IPS DF 6.9 (cell line): ENCODE measurements around the gene SKI.

ENCODE experiments used
- DNase-seq: peaks from one replicate; pipeline ENCODE4 v3.0.0-alpha.2; 2013; ENCODE audit warnings: low read depth, low spot score
- H3K27ac ChIP-seq: one replicate; pipeline ENCODE4 v1.5.1; 2013; ENCODE audit warnings: low read length, control low read depth
- H3K27me3 ChIP-seq: 2 replicates; pipeline ENCODE4 v1.6.1; 2013; ENCODE audit warnings: mild to moderate bottlenecking, low read length; ENCODE audit not compliant: control insufficient read depth, insufficient read depth
- H3K36me3 ChIP-seq: 2 replicates; pipeline ENCODE4 v1.6.1; 2013; ENCODE audit warnings: low read length; ENCODE audit not compliant: control insufficient read depth, insufficient read depth
- H3K4me1 ChIP-seq: 2 replicates; pipeline ENCODE4 v1.6.1; 2013; ENCODE audit warnings: low read length; ENCODE audit not compliant: control insufficient read depth, insufficient read depth
- H3K4me3 ChIP-seq: 2 replicates; pipeline ENCODE4 v1.5.1; 2013; ENCODE audit warnings: mild to moderate bottlenecking, low read length
- H3K9me3 ChIP-seq: 2 replicates; pipeline ENCODE4 v1.6.1; 2013; ENCODE audit warnings: low read length, inconsistent platforms; ENCODE audit not compliant: control insufficient read depth, insufficient read depth
- WGBS: extraction: QIAGEN DNeasy Blood & Tissue Kit; methylation state at CpG from one replicate; pipeline ENCODE4 v1.1.7; 2013; ENCODE audit warnings: mixed read lengths, missing lambda C conversion rate; ENCODE audit not compliant: insufficient read length, insufficient coverage; 5-methylcytosine and 5-hydroxymethylcytosine counted together

SKI gene

DNA sequence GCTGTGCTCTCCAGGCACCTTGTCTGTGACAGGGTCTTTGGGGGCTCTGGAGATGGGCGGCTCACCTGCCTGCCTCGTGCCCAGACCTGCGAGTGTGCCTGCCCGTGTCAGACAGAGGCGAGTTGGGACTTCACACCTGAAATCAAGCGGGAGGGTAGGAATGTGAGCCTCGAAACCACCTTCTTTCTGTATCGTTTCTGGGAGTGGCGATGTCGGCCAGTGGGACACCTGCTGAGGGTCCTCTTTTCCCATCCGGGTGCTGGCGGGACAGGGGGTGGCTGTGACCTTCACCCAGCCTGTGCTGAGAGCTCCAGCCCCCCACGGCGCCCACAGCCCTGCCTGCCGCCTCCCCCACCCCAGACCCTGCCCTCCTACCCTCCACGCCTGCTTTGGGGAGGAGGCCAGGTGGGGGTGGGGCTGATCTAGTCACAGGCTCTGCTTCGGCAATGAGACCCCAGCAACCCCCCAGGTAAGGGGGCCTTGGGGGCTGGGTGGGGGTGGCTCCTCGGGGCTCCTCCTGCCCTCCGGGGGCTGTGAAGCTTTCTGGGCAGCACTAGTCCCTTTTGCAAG, 17.9 kb upstream of the SKI start:
- Histone ChIP-seq H3K9me3 (no peaks in the 10 kb centered on the region), H3K4me1 (peaks cover 9% of the 10 kb centered on the region), H3K27me3 (no peaks in the 10 kb centered on the region), H3K4me3 (no peak overlapping the region), H3K27ac (no peak overlapping the region), H3K36me3 (no peaks in the 10 kb centered on the region; the same call in 1 of the 2 replicates)
- no CpG with 5 or more reads among the region's 19 CpGs for WGBS
- DNase-seq, result no peak

DNA sequence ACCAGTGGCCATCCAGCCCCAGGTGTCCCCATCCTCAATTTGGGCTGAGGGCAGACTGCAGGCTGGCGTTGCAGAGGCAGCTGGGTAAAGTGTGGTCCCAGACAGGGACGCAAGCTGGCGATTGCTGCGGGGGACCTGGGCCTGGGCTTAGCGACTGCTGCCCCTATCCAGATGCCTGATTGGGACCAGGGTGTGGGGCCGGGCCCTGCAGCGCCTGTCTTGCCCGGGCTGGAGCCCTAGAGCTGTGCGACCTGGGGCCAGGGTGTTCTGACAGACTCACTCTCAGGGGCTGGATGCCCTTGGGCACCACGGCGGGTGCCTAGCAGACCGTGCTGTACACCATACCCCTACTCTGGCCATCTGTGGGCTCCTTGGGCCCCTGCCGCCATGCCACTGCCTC, 17.3 kb upstream of the SKI start:
- H3K27me3 ChIP-seq, result no peaks in the 10 kb centered on the region
- no peaks in the 10 kb centered on the region for H3K9me3 ChIP-seq
- no peaks in the 10 kb centered on the region; the same call in 1 of the 2 replicates for H3K36me3 ChIP-seq
- peaks cover 9% of the 10 kb centered on the region for H3K4me1 ChIP-seq
- WGBS, result no CpG with 5 or more reads among the region's 13 CpGs
- no peak for DNase-seq
- no peak overlapping the region for H3K4me3 ChIP-seq
- no peak overlapping the region for H3K27ac ChIP-seq

DNA sequence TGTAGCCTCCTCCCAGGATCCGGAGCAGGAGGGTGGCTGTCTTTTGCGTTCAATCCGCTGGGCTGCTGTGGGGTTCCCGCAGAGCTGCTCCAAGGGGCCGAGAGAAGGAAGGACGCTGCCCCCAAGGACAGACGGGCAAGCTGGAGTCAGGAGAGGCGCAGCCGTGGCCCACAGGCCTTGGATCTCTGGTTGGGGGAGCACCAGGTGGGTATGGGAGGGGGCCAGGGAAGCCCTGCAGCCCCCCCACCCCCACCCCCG, 15.9 kb upstream of the SKI start:
- WGBS, result no CpG with 5 or more reads among the region's 10 CpGs
- peaks cover 9% of the 10 kb centered on the region for H3K4me1 ChIP-seq
- H3K27me3 ChIP-seq, result no peaks in the 10 kb centered on the region

DNA sequence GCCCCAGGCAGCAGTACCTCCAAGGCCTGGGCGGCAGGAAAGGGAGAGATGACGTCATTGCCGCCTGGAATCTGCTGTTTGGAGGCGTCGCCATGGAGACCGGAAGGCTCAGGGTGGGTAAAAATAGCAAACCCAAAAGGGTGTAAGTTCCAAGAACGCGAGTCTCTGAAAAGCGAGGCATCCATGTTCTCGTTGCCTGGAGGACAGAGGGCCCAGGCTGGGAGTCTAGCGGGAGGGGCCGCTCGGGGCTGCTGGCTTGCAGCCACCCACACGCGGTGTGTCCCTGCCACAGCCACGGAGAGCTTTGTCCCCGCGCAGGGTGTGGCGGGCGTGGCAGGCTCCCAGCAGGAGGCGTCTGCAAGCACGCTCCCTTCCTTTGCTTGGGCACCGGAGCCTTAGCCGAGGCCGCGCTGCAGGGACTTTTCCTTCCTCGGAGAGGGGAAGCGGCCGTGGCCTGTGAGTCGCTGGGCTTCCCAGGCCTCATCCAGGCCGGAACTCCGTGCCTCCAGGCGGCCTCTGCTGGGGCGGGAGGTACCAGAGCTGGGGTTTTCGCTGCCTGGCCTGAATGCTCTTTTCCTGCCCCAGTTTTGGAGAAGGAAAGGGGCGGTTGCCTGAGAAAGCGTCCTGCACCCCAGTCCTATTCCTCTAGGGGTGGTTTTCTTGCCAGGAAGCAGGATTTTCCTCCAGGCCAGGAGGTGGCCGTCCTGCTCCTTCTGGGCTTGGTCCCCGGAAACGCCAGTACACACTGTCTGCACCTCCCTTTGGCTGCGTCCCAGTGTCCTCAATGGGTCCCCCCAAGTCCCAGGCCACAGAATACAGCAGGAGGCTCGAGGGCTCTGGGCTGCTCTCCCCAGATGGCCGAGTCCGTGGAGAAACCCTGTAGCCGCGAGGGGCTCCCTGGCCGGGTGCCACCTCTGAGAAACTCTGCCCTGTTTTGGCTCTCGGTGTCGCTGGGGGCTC, 15.3 kb upstream of the SKI start:
- Histone ChIP-seq H3K27me3 (no peaks in the 10 kb centered on the region), H3K36me3 (no peaks in the 10 kb centered on the region; the same call in 1 of the 2 replicates), H3K4me3 (peak overlapping the region; percentile 26; the same call in 1 of the 2 replicates), H3K9me3 (no peaks in the 10 kb centered on the region), H3K27ac (no peak overlapping the region), H3K4me1 (peaks cover 9% of the 10 kb centered on the region)
- no CpG with 5 or more reads among the region's 49 CpGs for WGBS
- DNase-seq, result no peak

More for the DNA sequence above, 15.9 kb upstream of the SKI start:
- Histone ChIP-seq H3K4me3 (peak overlapping the region; percentile 1; the same call in 1 of the 2 replicates), H3K27ac (no peak overlapping the region), H3K36me3 (no peaks in the 10 kb centered on the region; the same call in 1 of the 2 replicates), H3K9me3 (no peaks in the 10 kb centered on the region)
- no peak for DNase-seq

DNA sequence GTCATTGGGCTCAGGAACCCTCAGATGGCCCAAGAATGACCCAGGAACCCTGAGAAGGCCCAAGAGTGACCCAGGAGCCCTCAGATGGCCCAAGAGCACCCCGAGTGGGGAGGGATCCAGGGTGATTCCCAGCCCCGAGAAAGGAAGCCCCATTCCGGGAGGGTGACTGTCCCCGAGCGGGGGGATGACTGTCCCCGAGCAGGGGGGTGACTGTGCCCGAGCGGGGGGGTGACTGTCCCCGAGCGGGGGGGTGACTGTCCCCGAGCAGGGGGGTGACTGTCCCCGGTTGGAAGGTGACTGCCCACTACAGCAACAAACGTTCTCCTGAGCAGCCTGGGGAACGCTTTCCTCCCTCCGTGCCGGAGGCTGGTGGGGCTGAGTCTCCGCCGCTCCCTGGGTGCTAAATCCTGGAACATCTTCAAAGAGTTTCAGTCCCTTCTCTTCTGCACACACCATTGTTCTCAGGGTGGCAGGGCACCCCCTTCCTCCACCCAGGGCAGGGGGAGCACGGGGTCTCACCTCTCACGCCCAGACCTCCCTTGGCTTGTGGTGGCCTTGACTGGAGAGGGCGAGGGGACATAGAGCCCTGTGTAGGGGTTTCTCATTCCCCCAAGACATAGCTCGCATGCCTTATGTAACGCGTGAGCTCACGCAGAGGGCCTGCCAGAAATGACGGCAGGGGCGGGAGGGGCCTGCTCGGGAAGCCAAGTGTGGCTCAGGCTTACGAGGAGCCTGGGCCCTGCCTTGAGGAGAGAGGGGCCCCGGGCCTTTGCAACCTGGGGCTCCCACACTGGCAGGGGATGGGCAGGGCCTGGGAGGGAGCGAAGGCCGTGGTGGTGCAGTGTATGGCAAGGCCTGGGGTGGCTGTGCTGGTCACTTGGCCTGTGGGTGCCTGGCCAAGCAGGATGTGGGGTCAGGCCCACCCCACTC, 14.3 kb upstream of the SKI start:
- Histone ChIP-seq H3K27ac (no peak overlapping the region), H3K9me3 (no peaks in the 10 kb centered on the region), H3K27me3 (no peaks in the 10 kb centered on the region), H3K36me3 (no peaks in the 10 kb centered on the region; the same call in 1 of the 2 replicates), H3K4me3 (no peak overlapping the region), H3K4me1 (peaks cover 9% of the 10 kb centered on the region)
- DNase-seq, result no peak
- WGBS, result no CpG with 5 or more reads among the region's 32 CpGs

DNA sequence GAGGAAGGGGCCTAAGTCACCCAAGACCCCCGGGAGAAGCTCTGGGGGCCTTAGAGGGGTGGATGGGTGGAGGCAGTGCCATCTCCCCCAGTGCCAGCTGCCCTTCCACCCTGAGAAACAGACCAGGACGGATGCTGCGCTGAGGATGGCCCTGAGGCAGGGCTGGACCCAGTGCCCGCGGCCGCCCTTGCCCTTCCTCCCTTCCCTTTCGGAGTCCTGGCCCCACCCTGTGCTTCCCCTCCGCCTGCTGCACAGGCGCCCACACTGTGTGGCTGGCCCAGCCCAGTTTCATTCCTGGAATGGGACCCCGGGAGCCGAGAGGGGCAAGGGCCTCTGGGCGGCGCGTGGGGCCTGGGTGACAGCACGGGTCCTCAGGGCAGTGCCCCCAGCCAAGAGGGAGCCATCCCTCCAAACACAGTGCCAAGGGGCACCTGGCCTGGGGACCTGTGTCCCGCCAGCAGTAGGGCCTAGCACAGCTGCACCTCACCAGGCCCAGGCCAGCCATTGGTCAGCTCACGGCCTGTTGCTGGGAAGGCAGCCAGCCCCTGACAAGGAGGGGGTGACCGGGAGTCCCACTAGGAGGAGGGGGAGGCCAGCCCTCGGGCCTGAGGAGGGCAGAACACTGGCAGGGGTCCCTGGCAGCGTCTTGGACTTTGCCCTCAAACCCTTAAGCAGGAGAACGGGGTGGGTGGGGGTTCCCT, 13.4 kb upstream of the SKI start:
- Histone ChIP-seq H3K4me1 (peaks cover 9% of the 10 kb centered on the region), H3K27ac (no peak overlapping the region)

DNA sequence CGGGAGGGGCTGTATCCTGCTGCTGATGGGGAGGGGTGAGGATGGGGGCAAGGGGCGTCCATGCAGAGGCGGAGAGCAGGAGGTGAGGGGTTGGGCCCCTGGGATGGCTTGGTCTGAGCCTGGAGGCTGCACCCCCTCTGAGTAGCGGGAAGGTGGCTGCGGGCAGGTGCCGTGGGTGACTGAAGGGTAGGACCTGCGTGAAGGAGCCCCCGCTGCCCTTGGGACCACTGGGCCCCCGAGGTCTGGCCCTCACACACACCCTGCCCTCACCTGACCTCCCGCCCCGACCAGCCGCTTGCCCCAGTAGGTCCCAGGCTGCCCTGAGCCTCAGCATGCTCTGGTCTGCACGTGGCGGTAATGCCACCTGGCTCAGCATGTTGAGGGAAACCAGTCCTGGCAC, 12.8 kb upstream of the SKI start:
- no peaks in the 10 kb centered on the region for H3K9me3 ChIP-seq
- H3K36me3 ChIP-seq, result no peaks in the 10 kb centered on the region; the same call in 1 of the 2 replicates
- H3K27ac ChIP-seq, result no peak overlapping the region
- no peak for DNase-seq
- no peaks in the 10 kb centered on the region for H3K27me3 ChIP-seq
- H3K4me3 ChIP-seq, result no peak overlapping the region
- no CpG with 5 or more reads among the region's 14 CpGs for WGBS
- H3K4me1 ChIP-seq, result peaks cover 9% of the 10 kb centered on the region

More for the DNA sequence above, 13.4 kb upstream of the SKI start:
- H3K9me3 ChIP-seq, result no peaks in the 10 kb centered on the region
- no CpG with 5 or more reads among the region's 21 CpGs for WGBS
- no peak overlapping the region for H3K4me3 ChIP-seq
- no peak for DNase-seq
- no peaks in the 10 kb centered on the region; the same call in 1 of the 2 replicates for H3K36me3 ChIP-seq
- no peaks in the 10 kb centered on the region for H3K27me3 ChIP-seq

DNA sequence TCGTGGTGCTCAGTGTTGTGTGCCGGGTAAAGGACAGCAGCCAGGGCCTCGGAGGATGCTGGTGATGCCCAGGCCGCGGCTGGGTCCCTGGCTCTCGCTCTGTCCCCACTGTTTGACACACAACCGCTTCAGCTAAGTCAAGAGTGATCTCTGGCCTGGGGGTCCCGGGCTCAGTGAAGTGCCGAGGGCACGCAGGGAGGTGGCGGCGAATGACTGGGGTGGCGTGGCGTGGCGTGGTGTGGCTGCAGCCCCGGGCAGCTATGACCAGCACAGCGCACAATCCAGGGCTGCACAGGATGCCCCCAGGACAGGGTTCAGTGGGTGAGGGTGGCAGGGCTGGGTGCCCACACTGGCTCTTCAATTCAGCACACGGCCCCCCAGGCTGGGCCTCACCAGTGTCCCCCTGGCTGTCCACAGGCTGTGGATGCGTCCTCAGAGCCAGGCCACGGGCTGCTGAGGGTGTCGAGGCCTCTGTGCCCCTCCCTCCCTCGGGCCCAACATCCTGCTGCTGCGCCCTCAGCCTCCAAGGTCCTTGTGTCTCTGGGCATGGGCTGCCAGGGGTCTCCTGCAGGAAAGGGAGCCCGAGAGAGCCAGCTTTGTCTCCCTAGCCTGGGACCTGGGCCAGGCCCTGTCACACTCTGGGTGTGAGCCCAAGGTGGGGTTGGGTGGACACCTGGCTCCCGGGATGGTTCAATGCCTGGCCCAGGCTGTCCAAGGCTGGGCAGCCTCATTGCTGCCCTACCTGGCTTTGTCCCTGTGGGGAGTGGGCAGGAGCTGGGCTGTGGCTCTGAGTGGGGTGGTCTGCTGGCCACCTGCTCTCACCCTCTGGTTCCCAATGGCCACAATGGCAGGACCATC, 12.0 kb upstream of the SKI start:
- Histone ChIP-seq H3K4me1 (peaks cover 5% of the 10 kb centered on the region), H3K9me3 (no peaks in the 10 kb centered on the region), H3K4me3 (no peak overlapping the region), H3K27me3 (no peaks in the 10 kb centered on the region), H3K27ac (no peak overlapping the region), H3K36me3 (no peaks in the 10 kb centered on the region)
- no CpG with 5 or more reads among the region's 25 CpGs for WGBS
- no peak for DNase-seq

DNA sequence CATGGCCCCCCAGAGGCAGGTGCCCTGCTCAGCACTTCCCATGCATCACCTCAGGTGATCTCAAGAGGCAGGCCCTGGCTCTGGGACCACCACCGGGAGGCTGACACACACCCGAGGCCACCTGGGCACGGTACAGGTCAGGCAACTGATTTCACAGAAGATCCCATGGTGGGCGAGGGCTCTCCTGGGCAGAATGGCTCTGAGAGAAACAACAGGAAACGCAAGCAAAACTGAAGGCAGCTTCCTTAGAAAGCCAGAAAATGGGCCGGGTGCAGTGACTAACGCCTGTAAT, 11.4 kb upstream of the SKI start:
- H3K4me1 ChIP-seq, result peaks cover 5% of the 10 kb centered on the region
- no peak overlapping the region for H3K27ac ChIP-seq
- H3K36me3 ChIP-seq, result no peaks in the 10 kb centered on the region
- no CpG with 5 or more reads among the region's 7 CpGs for WGBS
- no peak for DNase-seq
- H3K9me3 ChIP-seq, result no peaks in the 10 kb centered on the region
- no peak overlapping the region for H3K4me3 ChIP-seq
- H3K27me3 ChIP-seq, result no peaks in the 10 kb centered on the region
